Thymus (tissue), 11 donors: ENCODE results near the gene PDK1. TPM values are rescaled to one million over a fixed set of nuclear protein-coding genes. Genes with fewer than 3 reads are reported as not detected.

ENCODE experiments used
- DNase-seq, 9 donors: peaks; one replicate each; pipeline ENCODE4 v3.0.0-alpha.2; 2013; ENCODE audit warnings: low spot score in 9 of 9, low read depth in 6 of 9, missing footprints in 1 of 9
- H3K27ac ChIP-seq, 2 donors: one replicate each; pipeline ENCODE4 v1.5.1; 2013; ENCODE audit warnings: control low read depth in 1 of 2, low read depth in 1 of 2, low read length in 1 of 2, mild to moderate bottlenecking in 1 of 2, moderate library complexity in 1 of 2
- H3K27me3 ChIP-seq, 2 donors: one replicate each; pipeline ENCODE4 v1.5.1; 2013; ENCODE audit warnings: low read length in 1 of 2; ENCODE audit not compliant: control insufficient read depth in 2 of 2, insufficient read depth in 1 of 2
- H3K36me3 ChIP-seq, 2 donors: one replicate each; pipeline ENCODE4 v1.5.1; 2013; ENCODE audit warnings: low read length in 1 of 2, mild to moderate bottlenecking in 1 of 2, moderate library complexity in 1 of 2; ENCODE audit not compliant: control insufficient read depth in 2 of 2, insufficient read depth in 2 of 2
- H3K4me1 ChIP-seq, 2 donors: one replicate each; pipeline ENCODE4 v1.5.1; 2013; ENCODE audit warnings: low read length in 2 of 2; ENCODE audit not compliant: control insufficient read depth in 2 of 2, insufficient read depth in 2 of 2
- H3K4me3 ChIP-seq, 2 donors: one replicate each; pipeline ENCODE4 v1.5.1; 2013; ENCODE audit warnings: low read length in 2 of 2, control low read depth in 1 of 2, mild to moderate bottlenecking in 1 of 2
- H3K9me3 ChIP-seq, 2 donors: one replicate each; pipeline ENCODE4 v1.5.1; 2013; ENCODE audit warnings: low read length in 1 of 2, mild to moderate bottlenecking in 1 of 2; ENCODE audit not compliant: control insufficient read depth in 2 of 2, insufficient read depth in 1 of 2
- WGBS: extraction: QIAGEN DNeasy Blood & Tissue Kit; methylation state at CpG from one replicate; pipeline ENCODE4 v1.1.7; 2013; 5-methylcytosine and 5-hydroxymethylcytosine counted together
- polyA plus RNA-seq: library from polyadenylated mRNA; stranded (reverse); fragments of 200-250 nt; gene quantifications from one replicate; pipeline ENCODE4 v1.2.3, GENCODE V29; 2013
- total RNA-seq: library from RNA; stranded (reverse); fragments of 120-200 nt; gene quantifications from one replicate; pipeline ENCODE4 v1.2.4, GENCODE V29; 2013
- donor health status: healthy.

Gene PDK1
- total and polyA plus RNA-seq, 2 donors = 7.2 to 27.4 TPM

DNA sequence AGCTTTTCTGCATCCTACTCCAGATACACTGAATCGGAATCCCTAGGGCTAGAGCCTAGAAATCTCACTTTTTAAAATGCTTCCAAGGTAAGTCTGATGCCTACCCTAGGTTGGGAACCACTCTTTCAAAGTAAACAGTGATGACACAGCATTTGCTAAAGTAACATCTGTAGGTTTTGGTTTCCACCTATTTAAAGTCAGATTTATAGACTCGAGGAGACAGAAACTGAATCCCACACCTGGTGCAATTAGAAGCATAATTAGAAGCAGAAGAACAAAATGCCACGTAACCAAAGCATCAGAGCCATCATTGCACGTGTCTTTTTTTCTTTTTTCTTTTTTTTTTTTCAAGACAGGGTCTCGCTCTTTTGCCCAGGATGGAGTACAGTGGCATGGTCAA is 40.9 kb downstream of the PDK1 start:
- Histone ChIP-seq H3K27me3 (no peaks in the 10 kb centered on the region), H3K4me3 (no peak overlapping the region), H3K36me3 (peaks cover 12 to 41% of the 10 kb centered on the region in 2 donors), H3K9me3 (no peaks in the 10 kb centered on the region), H3K4me1 (no peaks in the 10 kb centered on the region), H3K27ac (no peak overlapping the region)
- DNase-seq = no peak
- 64% methylated on average over 5 of the region's 5 CpGs for WGBS

DNA sequence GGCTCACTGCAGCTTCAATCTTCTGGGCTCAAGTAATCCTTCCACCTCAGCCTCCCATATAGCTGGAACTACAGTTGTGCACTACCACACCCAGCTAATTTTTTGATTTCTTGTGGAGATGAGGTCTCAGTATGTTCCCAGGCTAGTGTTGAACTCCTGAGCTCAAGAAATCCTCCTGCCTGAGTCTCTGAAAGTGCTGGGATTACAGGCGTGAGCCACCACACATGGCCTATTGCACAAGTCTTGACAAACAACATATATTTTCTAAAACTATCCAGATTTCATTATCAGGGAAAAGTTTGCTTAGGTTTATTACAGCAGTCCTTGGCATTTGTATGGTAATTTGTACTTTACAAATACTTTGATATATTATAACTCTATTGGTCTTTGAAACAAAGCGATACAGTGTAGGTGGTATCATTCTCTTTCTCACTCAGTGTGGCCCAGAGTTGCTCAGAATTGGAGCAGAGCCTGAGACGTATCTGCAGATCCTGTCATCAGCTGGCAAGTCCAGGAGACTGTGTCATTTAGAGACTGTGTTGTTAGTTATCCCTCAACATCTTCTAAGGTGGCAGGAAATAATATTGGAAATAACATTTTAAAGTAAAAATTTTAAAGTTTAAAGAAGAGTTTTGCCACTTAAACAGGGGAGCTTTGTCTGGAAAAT is 41.4 kb downstream of the PDK1 start:
- no peak overlapping the region for H3K27ac ChIP-seq
- H3K36me3 ChIP-seq = peaks cover 12 to 42% of the 10 kb centered on the region in 2 donors
- DNase-seq = no peak
- WGBS = 97% methylated on average over 3 of the region's 3 CpGs
- no peak overlapping the region for H3K4me3 ChIP-seq
- H3K27me3 ChIP-seq = no peaks in the 10 kb centered on the region
- H3K9me3 ChIP-seq = no peaks in the 10 kb centered on the region
- H3K4me1 ChIP-seq = no peaks in the 10 kb centered on the region

DNA sequence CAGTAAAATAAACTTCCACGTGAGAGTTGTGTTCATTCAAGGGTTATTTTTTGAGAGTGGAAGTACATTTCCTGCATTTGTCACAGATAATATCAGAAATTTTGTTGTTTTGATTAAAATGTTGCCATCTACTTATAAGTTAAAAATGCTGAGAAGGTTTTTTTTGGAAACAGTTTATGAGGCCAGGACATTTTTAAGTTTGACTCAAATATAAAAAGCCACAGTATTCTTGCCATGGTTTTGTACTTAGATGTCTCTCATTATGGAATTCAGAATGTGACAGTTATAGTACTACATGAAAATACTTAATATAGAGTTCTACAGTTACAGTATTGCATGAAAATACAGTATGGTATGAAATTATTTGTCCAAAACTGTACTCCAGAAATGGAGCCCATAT is 44.1 kb downstream of the PDK1 start:
- H3K27ac ChIP-seq = no peak overlapping the region
- 84% methylated on average over 1 of the region's 1 CpG for WGBS
- H3K36me3 ChIP-seq = peaks cover 6 to 34% of the 10 kb centered on the region in 2 donors
- H3K27me3 ChIP-seq = no peaks in the 10 kb centered on the region
- H3K4me3 ChIP-seq = no peak overlapping the region
- DNase-seq = no peak
- H3K9me3 ChIP-seq = no peaks in the 10 kb centered on the region
- H3K4me1 ChIP-seq = no peaks in the 10 kb centered on the region

GRCh38 chr2:172600557-172601008 is 44.7 kb downstream of the PDK1 start:
- Histone ChIP-seq H3K9me3 (no peaks in the 10 kb centered on the region), H3K4me1 (no peaks in the 10 kb centered on the region), H3K36me3 (peaks cover 5 to 32% of the 10 kb centered on the region in 2 donors), H3K27me3 (no peaks in the 10 kb centered on the region), H3K27ac (no peak overlapping the region), H3K4me3 (no peak overlapping the region)
- DNase-seq = no peak
- 97% methylated on average over 6 of the region's 6 CpGs for WGBS

DNA sequence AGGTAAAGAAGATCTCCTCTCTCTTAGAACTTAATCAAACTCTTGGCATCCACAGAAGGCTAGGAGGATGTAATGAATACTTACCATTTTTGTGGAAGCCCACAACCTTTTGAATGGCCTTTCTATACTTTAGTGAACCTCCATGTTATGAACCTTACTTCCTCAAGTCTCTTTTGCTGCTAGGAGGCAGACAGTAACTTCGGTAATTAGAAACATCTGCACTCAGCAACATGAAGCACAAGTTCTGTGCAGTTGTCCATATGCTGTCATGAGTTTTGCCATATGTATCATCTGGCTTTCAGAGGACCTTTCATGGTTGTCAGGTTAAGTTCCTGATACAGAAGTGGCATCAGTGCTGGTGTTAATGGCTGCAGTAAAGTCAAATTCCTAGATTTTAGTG is 50.4 kb downstream of the PDK1 start:
- no peak for DNase-seq
- Histone ChIP-seq H3K36me3 (peaks cover 5 to 17% of the 10 kb centered on the region in 2 donors), H3K27me3 (no peaks in the 10 kb centered on the region), H3K4me1 (no peaks in the 10 kb centered on the region), H3K4me3 (no peak overlapping the region), H3K9me3 (no peaks in the 10 kb centered on the region), H3K27ac (no peak overlapping the region)
- 100% methylated on average over 1 of the region's 1 CpG for WGBS

GRCh38 chr2:172607379-172607928 is 51.6 kb downstream of the PDK1 start:
- WGBS = 97% methylated on average over 3 of the region's 3 CpGs
- no peak for DNase-seq
- Histone ChIP-seq H3K4me1 (no peaks in the 10 kb centered on the region), H3K9me3 (no peaks in the 10 kb centered on the region), H3K4me3 (no peak overlapping the region), H3K27ac (no peak overlapping the region), H3K27me3 (no peaks in the 10 kb centered on the region), H3K36me3 (peaks cover 5 to 14% of the 10 kb centered on the region in 2 donors)

DNA sequence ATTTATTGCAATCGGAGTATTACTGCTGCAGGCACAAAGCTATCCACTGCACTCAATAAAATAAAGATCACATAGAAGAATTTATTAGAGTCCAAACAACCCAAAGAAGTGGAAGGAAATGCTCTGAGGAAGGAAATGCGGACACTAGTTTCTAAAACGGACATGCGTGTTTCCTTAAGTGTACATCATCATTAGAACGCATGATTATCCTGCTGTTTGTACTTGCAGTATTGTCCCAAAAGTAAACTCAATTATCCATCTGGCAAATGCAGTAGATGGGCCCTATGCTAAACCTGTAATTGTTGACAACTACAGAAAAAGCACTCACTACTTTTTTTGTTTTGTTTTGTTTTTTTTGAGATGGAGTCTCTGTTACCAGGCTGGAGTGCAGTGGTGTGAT is 53.6 kb downstream of the PDK1 start:
- H3K27ac ChIP-seq = no peak overlapping the region
- WGBS = 96% methylated on average over 5 of the region's 5 CpGs
- no peaks in the 10 kb centered on the region for H3K27me3 ChIP-seq
- H3K4me1 ChIP-seq = no peaks in the 10 kb centered on the region
- no peaks in the 10 kb centered on the region for H3K9me3 ChIP-seq
- H3K36me3 ChIP-seq = peaks cover 6 to 7% of the 10 kb centered on the region in 2 donors
- no peak for DNase-seq
- H3K4me3 ChIP-seq = no peak overlapping the region

GRCh38 chr2:172612051-172612450 is 56.2 kb downstream of the PDK1 start:
- no peak for DNase-seq
- H3K9me3 ChIP-seq = no peaks in the 10 kb centered on the region
- no peak overlapping the region for H3K27ac ChIP-seq
- no peaks in the 10 kb centered on the region for H3K4me1 ChIP-seq
- peaks cover 3 to 6% of the 10 kb centered on the region in 2 donors for H3K36me3 ChIP-seq
- WGBS = 98% methylated on average over 4 of the region's 4 CpGs
- H3K4me3 ChIP-seq = no peak overlapping the region
- no peaks in the 10 kb centered on the region for H3K27me3 ChIP-seq

- WGBS = 98% methylated on average over 4 of the region's 4 CpGs
- DNase-seq = no peak
- no peak overlapping the region for H3K27ac ChIP-seq
- no peaks in the 10 kb centered on the region for H3K27me3 ChIP-seq
- H3K4me3 ChIP-seq = no peak overlapping the region
- H3K9me3 ChIP-seq = no peaks in the 10 kb centered on the region
- H3K36me3 ChIP-seq = peaks cover 3% of the 10 kb centered on the region in 2 donors
- no peaks in the 10 kb centered on the region for H3K4me1 ChIP-seq
These were observed 57.1 kb downstream of the PDK1 start for GRCh38 chr2:172613040-172613439.
